Vagina (tissue), 2 donors: ENCODE data around the gene PLXDC1. TPM values are rescaled to one million over a fixed set of nuclear protein-coding genes. Genes with fewer than 3 reads are reported as not detected.

Experiments
- DNase-seq, 2 donors: peaks; one replicate each; pipeline ENCODE4 v3.0.0-alpha.2; 2017; ENCODE audit errors: extremely low spot score in 2 of 2
- H3K27ac ChIP-seq: fragments of 200-600 bp; sonication (generic); one replicate; pipeline ENCODE4 v1.5.1; 2019
- H3K27me3 ChIP-seq: fragments of 200-600 bp; sonication (generic); one replicate; pipeline ENCODE4 v1.5.1; 2019
- H3K36me3 ChIP-seq, 2 donors: fragments of 200-600 bp; sonication (generic); one replicate each; pipeline ENCODE4 v1.5.1; 2017 to 2019
- H3K4me1 ChIP-seq: fragments of 200-600 bp; sonication (generic); one replicate; pipeline ENCODE4 v1.5.1; 2019
- H3K4me3 ChIP-seq, 2 donors: fragments of 200-600 bp; sonication (generic); 1 replicate in 1 of 2; 2 replicates in 1 of 2; pipeline ENCODE4 v1.5.1; 2016 to 2019
- H3K9me3 ChIP-seq: fragments of 200-600 bp; sonication (generic); one replicate; pipeline ENCODE4 v1.5.1; 2019
- CTCF ChIP-seq, 3 experiments: fragments of 450-650 bp in 2 of 3; fragments of 200-600 bp in 1 of 3; sonication (generic) in 1 of 3; IDR thresholded peaks; one replicate each; pipeline ENCODE4 v1.5.1; 2017 to 2019; ENCODE audit warnings: antibody characterized with exemption in 3 of 3, mild to moderate bottlenecking in 2 of 3, moderate library complexity in 2 of 3
- POLR2A ChIP-seq, 2 donors: fragments of 450-650 bp; IDR thresholded peaks; one replicate each; pipeline ENCODE4 v1.6.1; 2017; ENCODE audit warnings: antibody characterized with exemption in 2 of 2, mild to moderate bottlenecking in 2 of 2, moderate library complexity in 2 of 2
- POLR2AphosphoS5 ChIP-seq, 2 donors: sonication (generic); formaldehyde crosslinking; IDR thresholded peaks; one replicate each; pipeline ENCODE4 v1.9.0; 2017; ENCODE audit warnings: antibody characterized with exemption in 2 of 2, mild to moderate bottlenecking in 2 of 2, low read depth in 1 of 2; ENCODE audit not compliant: insufficient read depth in 1 of 2
- intact Hi-C: fragments of 100-400 bp; cut with DNase I; formaldehyde crosslinking; loops from one replicate; pipeline ENCODE4 v1.15.1; 2023
- total RNA-seq: library from RNA; depleted of rRNA; stranded (reverse); fragments of >200 nt; gene quantifications from one replicate; pipeline ENCODE4 v1.2.3, GENCODE V29; 2016

Gene PLXDC1
- total RNA-seq, 1 donor from 2014 or later: 6.6 TPM

- Histone ChIP-seq H3K27me3 (no peaks in the 10 kb centered on the region), H3K4me1 (no peaks in the 10 kb centered on the region), H3K4me3 (no peak overlapping the region), H3K36me3 (peaks cover 0 to 11% of the 10 kb centered on the region in 2 donors), H3K9me3 (no peaks in the 10 kb centered on the region), H3K27ac (no peak overlapping the region)
- TF ChIP-seq POLR2A (IDR thresholded peaks at IDR 0.05) (no peak), POLR2AphosphoS5 (IDR thresholded peaks at IDR 0.05; ENCODE audit: insufficient read depth in 1 of 2, low read depth in 1 of 2) (no peak), CTCF (IDR thresholded peaks at IDR 0.05) (no peak)
- intact Hi-C loops: no loop called here
- DNase-seq: no peak
These were observed 24.3 kb upstream of the PLXDC1 start for GRCh38 chr17:39175695-39176093.

GRCh38 chr17:39174920-39175694, 23.7 kb upstream of the PLXDC1 start:
- no peaks in the 10 kb centered on the region for H3K4me1 ChIP-seq
- no peak overlapping the region for H3K4me3 ChIP-seq
- DNase-seq: no peak
- H3K27ac ChIP-seq: no peak overlapping the region
- H3K27me3 ChIP-seq: no peaks in the 10 kb centered on the region
- intact Hi-C loops: no loop called here
- TF ChIP-seq CTCF (IDR thresholded peaks at IDR 0.05) (peak; percentile 41 to 79 (median 71)), POLR2AphosphoS5 (IDR thresholded peaks at IDR 0.05; ENCODE audit: insufficient read depth in 1 of 2, low read depth in 1 of 2) (no peak)
- H3K9me3 ChIP-seq: no peaks in the 10 kb centered on the region
- peaks cover 0 to 11% of the 10 kb centered on the region in 2 donors for H3K36me3 ChIP-seq

GRCh38 chr17:39173526-39174274, 22.3 kb upstream of the PLXDC1 start:
- intact Hi-C loops: no loop called here
- Histone ChIP-seq H3K36me3 (peaks cover 0 to 11% of the 10 kb centered on the region in 2 donors), H3K4me3 (no peak overlapping the region), H3K27ac (no peak overlapping the region), H3K4me1 (no peaks in the 10 kb centered on the region), H3K9me3 (no peaks in the 10 kb centered on the region), H3K27me3 (no peaks in the 10 kb centered on the region)
- TF ChIP-seq CTCF (IDR thresholded peaks at IDR 0.05) (no peak), POLR2A (IDR thresholded peaks at IDR 0.05) (no peak), POLR2AphosphoS5 (IDR thresholded peaks at IDR 0.05; ENCODE audit: insufficient read depth in 1 of 2, low read depth in 1 of 2) (no peak)
- DNase-seq: no peak

- Histone ChIP-seq H3K9me3 (no peaks in the 10 kb centered on the region), H3K27me3 (no peaks in the 10 kb centered on the region), H3K4me3 (no peak overlapping the region), H3K36me3 (peaks cover 0 to 11% of the 10 kb centered on the region in 2 donors), H3K4me1 (no peaks in the 10 kb centered on the region), H3K27ac (no peak overlapping the region)
- DNase-seq: no peak
- intact Hi-C loops: no loop called here
- TF ChIP-seq CTCF (IDR thresholded peaks at IDR 0.05): no peak
- TF ChIP-seq POLR2AphosphoS5 (IDR thresholded peaks at IDR 0.05; ENCODE audit: insufficient read depth in 1 of 2, low read depth in 1 of 2): no peak
- no peak for TF ChIP-seq POLR2A (IDR thresholded peaks at IDR 0.05)
These were observed 21.6 kb upstream of the PLXDC1 start for GRCh38 chr17:39173080-39173479.

- H3K36me3 ChIP-seq: peaks cover 0 to 6% of the 10 kb centered on the region in 2 donors
- H3K27me3 ChIP-seq: no peaks in the 10 kb centered on the region
- no peak for TF ChIP-seq POLR2A (IDR thresholded peaks at IDR 0.05)
- H3K9me3 ChIP-seq: no peaks in the 10 kb centered on the region
- H3K4me1 ChIP-seq: peaks cover 4% of the 10 kb centered on the region
- no peak overlapping the region for H3K4me3 ChIP-seq
- intact Hi-C loops: no loop called here
- H3K27ac ChIP-seq: no peak overlapping the region
- DNase-seq: no peak
These were observed 20.5 kb upstream of the PLXDC1 start for GRCh38 chr17:39171933-39172332.
